Liver (tissue), 9 donors: ENCODE data around the gene RARB. TPM values are rescaled to one million over a fixed set of nuclear protein-coding genes. Genes with fewer than 3 reads are reported as not detected.
A peak's percentile ranks its signal among the peaks of the same experiment; 100 is the strongest.

ENCODE experiments used
- DNase-seq: peaks from one replicate; pipeline ENCODE4 v3.0.0-alpha.2; 2017; ENCODE audit warnings: low spot score
- H3K27ac ChIP-seq, 2 donors: one replicate each; pipeline ENCODE4 v1.7.0; 2013; ENCODE audit warnings: inconsistent platforms in 2 of 2, low read length in 2 of 2, control low read depth in 1 of 2, low read depth in 1 of 2, mild to moderate bottlenecking in 1 of 2
- H3K27me3 ChIP-seq, 4 donors: one replicate each; pipeline versions ENCODE4 v1.6.1 to v1.7.0; 2013; ENCODE audit warnings: low read length in 3 of 4, inconsistent platforms in 1 of 4, mild to moderate bottlenecking in 1 of 4, moderate library complexity in 1 of 4; ENCODE audit not compliant: control insufficient read depth in 4 of 4, insufficient read depth in 4 of 4
- H3K36me3 ChIP-seq, 4 donors: one replicate each; pipeline versions ENCODE4 v1.6.1 to v1.7.0; 2013; ENCODE audit warnings: low read length in 3 of 4, mild to moderate bottlenecking in 3 of 4, low read depth in 1 of 4, moderate library complexity in 1 of 4; ENCODE audit not compliant: control insufficient read depth in 4 of 4, insufficient read depth in 3 of 4
- H3K4me1 ChIP-seq, 4 donors: one replicate each; pipeline versions ENCODE4 v1.6.1 to v1.7.0; 2013; ENCODE audit warnings: low read length in 3 of 4, mild to moderate bottlenecking in 3 of 4, moderate library complexity in 1 of 4; ENCODE audit not compliant: control insufficient read depth in 4 of 4, insufficient read depth in 4 of 4
- H3K4me3 ChIP-seq, 3 donors: one replicate each; pipeline versions ENCODE4 v1.6.1 to v1.7.0; 2013; ENCODE audit warnings: low read length in 3 of 3, control low read depth in 1 of 3, low read depth in 1 of 3, mild to moderate bottlenecking in 1 of 3
- H3K9ac ChIP-seq, 2 donors: one replicate each; pipeline ENCODE4 v1.7.0; 2013; ENCODE audit warnings: low read length in 2 of 2, mild to moderate bottlenecking in 2 of 2, moderate library complexity in 2 of 2, control low read depth in 1 of 2, low read depth in 1 of 2
- H3K9me3 ChIP-seq, 4 donors: one replicate each; pipeline versions ENCODE4 v1.6.1 to v1.7.0; 2013; ENCODE audit warnings: low read length in 3 of 4; ENCODE audit not compliant: control insufficient read depth in 4 of 4
- ATF3 ChIP-seq: IDR thresholded peaks from 2 replicates; pipeline ENCODE4 v1.6.1; 2016; ENCODE audit warnings: antibody characterized with exemption
- CTCF ChIP-seq: fragments of 150-350 bp; IDR thresholded peaks from 2 replicates; pipeline ENCODE4 v1.5.1; 2017; ENCODE audit warnings: improper control_type of control experiment, low read depth, low read length; ENCODE audit not compliant: missing input control
- EGR1 ChIP-seq, 2 donors: IDR thresholded peaks; 2 replicates each; pipeline ENCODE4 v1.6.1; 2016 to 2018; ENCODE audit warnings: antibody characterized with exemption in 2 of 2, low read depth in 2 of 2
- FOXA1 ChIP-seq: IDR thresholded peaks from 2 replicates; pipeline ENCODE4 v1.6.1; 2016; ENCODE audit warnings: antibody characterized with exemption
- FOXA2 ChIP-seq: IDR thresholded peaks from 2 replicates; pipeline ENCODE4 v1.6.1; 2016; ENCODE audit warnings: antibody characterized with exemption
- GABPA ChIP-seq, 2 donors: IDR thresholded peaks in 1 of 2; conservative IDR thresholded peaks in 1 of 2; 2 replicates each; pipeline ENCODE4 v1.6.1; 2016; ENCODE audit warnings: antibody characterized with exemption in 2 of 2, mild to moderate bottlenecking in 1 of 2, moderate library complexity in 1 of 2
- HNF4A ChIP-seq, 2 donors: conservative IDR thresholded peaks; 2 replicates each; pipeline ENCODE4 v1.6.1; 2016; ENCODE audit warnings: antibody characterized with exemption in 2 of 2, mild to moderate bottlenecking in 2 of 2
- HNF4G ChIP-seq: IDR thresholded peaks from 2 replicates; pipeline ENCODE4 v1.6.1; 2016; ENCODE audit warnings: antibody characterized with exemption
- JUND ChIP-seq, 2 donors: IDR thresholded peaks; 2 replicates each; pipeline ENCODE4 v1.6.1; 2016; ENCODE audit warnings: antibody characterized with exemption in 2 of 2
- MAX ChIP-seq: IDR thresholded peaks from 2 replicates; pipeline ENCODE4 v1.6.1; 2016; ENCODE audit warnings: antibody characterized with exemption
- NR2F2 ChIP-seq: IDR thresholded peaks from 2 replicates; pipeline ENCODE4 v1.6.1; 2016; ENCODE audit warnings: antibody characterized with exemption
- RAD21 ChIP-seq, 2 donors: IDR thresholded peaks; 2 replicates each; pipeline ENCODE4 v1.6.1; 2016; ENCODE audit warnings: antibody characterized with exemption in 2 of 2, mild to moderate bottlenecking in 2 of 2
- REST ChIP-seq: IDR thresholded peaks from 2 replicates; pipeline ENCODE4 v1.6.1; 2016; ENCODE audit warnings: antibody characterized with exemption, mild to moderate bottlenecking
- RXRA ChIP-seq, 2 donors: IDR thresholded peaks; 2 replicates each; pipeline ENCODE4 v1.6.1; 2017 to 2018; ENCODE audit warnings: antibody characterized with exemption in 2 of 2, mild to moderate bottlenecking in 1 of 2
- SP1 ChIP-seq: IDR thresholded peaks from 2 replicates; pipeline ENCODE4 v1.6.1; 2018; ENCODE audit warnings: antibody characterized with exemption, mild to moderate bottlenecking
- TAF1 ChIP-seq: conservative IDR thresholded peaks from 2 replicates; pipeline ENCODE4 v1.6.1; 2016; ENCODE audit warnings: antibody characterized with exemption, mild to moderate bottlenecking
- YY1 ChIP-seq: IDR thresholded peaks from 2 replicates; pipeline ENCODE4 v1.6.1; 2016; ENCODE audit warnings: antibody characterized with exemption, mild to moderate bottlenecking
- ZBTB33 ChIP-seq: IDR thresholded peaks from 2 replicates; pipeline ENCODE4 v1.6.1; 2016; ENCODE audit warnings: antibody characterized with exemption
- WGBS: extraction: QIAGEN DNeasy Blood & Tissue Kit; methylation state at CpG from one replicate; pipeline ENCODE4 v1.1.7; 2013; 5-methylcytosine and 5-hydroxymethylcytosine counted together
- polyA plus RNA-seq, 2 donors: library from polyadenylated mRNA; stranded (reverse) in 1 of 2; unstranded in 1 of 2; fragments of 200-250 nt in 1 of 2; fragments of >200 nt in 1 of 2; fragmentation: Nextera tagmentation in 1 of 2; extraction: Ambion mirVana in 1 of 2; gene quantifications; one replicate each; pipeline versions ENCODE4 v1.2.1 to v1.2.3, GENCODE V29; 2013 to 2015
- total RNA-seq, 2 donors: library from RNA; depleted of rRNA; stranded (reverse); fragments of >200 nt; gene quantifications; one replicate each; pipeline ENCODE4 v1.2.3, GENCODE V29; 2014
- donor health status: healthy.
- donor health status: healthy.
- donor health status: healthy.
- donor health status: healthy.
- donor health status: healthy.

The RARB gene
- total and polyA plus RNA-seq, 4 donors: 2.1 to 3.3 (median 2.3) TPM

GRCh38 chr3:25447925-25448324 is 19.9 kb downstream of the RARB start (continued):
- TF ChIP-seq CTCF: no peak
- no peak for TF ChIP-seq ATF3
- TF ChIP-seq FOXA1: no peak
- TF ChIP-seq EGR1 (IDR thresholded peaks at IDR 0.05; ENCODE audit: low read depth in 2 of 2): no peak
- no peak for TF ChIP-seq YY1

GRCh38 chr3:25448750-25449692 is 21.0 kb downstream of the RARB start:
- peak; percentile 27 for TF ChIP-seq SP1
- TF ChIP-seq FOXA1: no peak
- no peak for TF ChIP-seq FOXA2
- TF ChIP-seq ZBTB33: no peak
- TF ChIP-seq HNF4A (conservative IDR thresholded peaks at IDR 0.05): peak; percentile 61 to 70
- TF ChIP-seq RAD21 (IDR thresholded peaks at IDR 0.05): peak; percentile 29 to 53
- no peak for TF ChIP-seq REST
- TF ChIP-seq MAX: no peak
- TF ChIP-seq YY1: peak; percentile 83
- TF ChIP-seq JUND (IDR thresholded peaks at IDR 0.05): no peak
- TF ChIP-seq EGR1 (IDR thresholded peaks at IDR 0.05; ENCODE audit: low read depth in 2 of 2): no peak
- no peak for TF ChIP-seq ATF3
- TF ChIP-seq TAF1: no peak
- TF ChIP-seq GABPA (IDR thresholded peaks at IDR 0.05 in 1 of 2, conservative IDR thresholded peaks at IDR 0.05 in 1 of 2): no peak
- TF ChIP-seq RXRA (IDR thresholded peaks at IDR 0.05): peak in 1 of 2 donors; percentile 8
- TF ChIP-seq CTCF: peak; percentile 7
- TF ChIP-seq HNF4G: no peak
- no peak for TF ChIP-seq NR2F2
- peak; percentile 69 for DNase-seq
- Histone ChIP-seq H3K27ac (peak overlapping the region; percentile 52 to 56), H3K4me3 (no peak overlapping the region), H3K36me3 (no peaks in the 10 kb centered on the region), H3K4me1 (peaks cover 0 to 12% (median 7%) of the 10 kb centered on the region in 4 donors), H3K9ac (no peak overlapping the region), H3K9me3 (no peaks in the 10 kb centered on the region), H3K27me3 (no peaks in the 10 kb centered on the region)
- WGBS: 41% methylated on average over 11 of the region's 11 CpGs
